GM19452 (cell line): Measurements from ENCODE around the gene SSPN.
"Not testable (repeated sequence)": the region's sequence is repeated elsewhere in the genome, so short reads cannot be mapped to it uniquely, and the experiment has no call there.

Experiments
- ATAC-seq: cut with Tn5 transposase; IDR thresholded peaks from one replicate; pipeline ENCODE4 v1.9.1; 2021; ENCODE audit not compliant: unreplicated experiment

SSPN gene

DNA sequence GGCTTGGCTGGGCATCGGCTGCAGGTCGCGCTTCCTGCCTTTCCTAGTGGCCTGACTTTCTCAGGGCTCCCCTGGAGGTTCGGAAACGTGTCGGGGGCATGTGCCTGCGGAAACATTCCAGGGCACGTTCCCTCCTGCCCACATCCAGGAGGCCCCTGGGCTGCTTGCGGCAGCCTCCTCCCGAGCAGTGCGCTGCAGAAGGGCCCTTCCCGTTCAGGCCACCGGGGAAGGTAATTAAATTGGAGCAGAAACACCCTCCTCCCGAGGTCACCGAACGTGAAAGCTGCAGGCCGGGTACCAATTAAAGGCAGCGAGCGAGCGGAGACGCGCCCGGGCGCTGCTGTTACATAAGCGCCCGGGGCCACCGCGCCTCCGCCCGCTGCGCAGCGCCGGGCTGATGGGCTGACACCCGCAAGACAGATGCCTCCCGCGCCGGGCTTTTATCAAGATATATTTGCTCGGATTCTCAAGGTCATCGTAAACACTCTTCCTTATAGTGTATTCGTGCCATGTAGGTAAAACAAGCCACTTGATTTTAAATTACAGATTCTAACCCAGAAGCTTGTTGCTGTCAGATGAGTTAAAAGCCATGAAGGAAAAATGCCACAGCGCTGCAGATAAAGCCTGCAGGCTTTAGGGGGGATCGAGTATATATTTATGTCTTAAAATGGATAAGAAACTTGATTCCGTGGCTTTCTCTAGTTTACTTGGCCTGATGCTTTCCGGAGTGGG lies 31.4 kb downstream of the SSPN start:
- ATAC-seq = no peak

DNA sequence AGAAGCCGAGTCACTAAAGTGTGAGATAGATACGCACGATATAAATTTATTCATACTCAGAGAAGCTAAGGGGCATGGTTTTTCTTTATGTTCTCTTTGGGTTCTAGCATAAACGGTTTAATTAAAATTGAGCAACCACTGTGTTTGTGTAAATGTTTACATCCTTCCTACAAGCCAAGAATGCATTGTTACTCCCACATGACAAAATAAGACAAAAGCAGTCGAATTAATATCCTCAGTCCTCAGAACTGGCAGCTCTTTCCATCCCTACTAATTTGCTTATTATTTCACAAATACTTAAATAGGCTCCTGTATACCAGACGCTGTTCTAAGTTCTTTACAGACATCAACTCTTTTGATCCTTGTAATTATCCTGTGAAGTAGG lies 32.0 kb downstream of the SSPN start:
- ATAC-seq = no peak

DNA sequence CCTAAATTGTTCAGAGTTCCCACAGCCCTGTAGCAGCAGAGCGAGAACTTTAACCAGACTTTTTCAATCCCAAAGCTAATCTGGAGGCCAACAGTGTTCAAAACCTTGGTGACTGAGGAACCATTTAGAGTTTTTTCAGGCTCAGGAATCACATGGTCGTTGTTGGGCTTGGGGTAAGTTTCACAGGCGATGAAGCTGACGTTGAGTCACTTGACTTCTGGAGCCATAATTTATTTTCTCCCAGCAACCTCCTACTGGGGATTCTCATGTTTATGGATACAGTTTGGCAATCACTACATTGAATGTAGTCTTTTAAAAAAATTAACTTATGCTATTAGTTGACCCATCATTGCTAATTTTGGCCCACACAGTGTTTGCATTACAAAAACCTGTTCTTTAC lies 34.5 kb downstream of the SSPN start:
- no peak for ATAC-seq

DNA sequence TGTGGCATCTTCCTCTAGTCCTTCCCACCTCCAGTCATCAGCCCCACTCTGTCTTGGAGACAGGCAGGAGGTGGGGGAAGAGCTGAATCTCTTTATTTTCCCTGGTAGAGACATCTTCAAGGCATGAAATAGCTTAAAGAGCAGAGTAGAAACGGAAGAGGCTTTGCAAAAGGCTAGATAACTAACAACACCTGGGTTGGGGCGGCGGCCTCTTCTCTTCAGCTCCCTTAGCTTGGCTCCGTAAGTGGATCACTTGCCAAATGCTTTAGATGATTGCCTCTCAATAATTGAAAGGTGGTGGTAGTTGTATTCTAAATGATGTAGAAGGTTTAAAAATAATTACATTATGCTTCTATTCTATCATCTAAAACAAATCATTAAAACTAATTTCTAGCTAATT lies 36.1 kb downstream of the SSPN start:
- ATAC-seq = no peak

DNA sequence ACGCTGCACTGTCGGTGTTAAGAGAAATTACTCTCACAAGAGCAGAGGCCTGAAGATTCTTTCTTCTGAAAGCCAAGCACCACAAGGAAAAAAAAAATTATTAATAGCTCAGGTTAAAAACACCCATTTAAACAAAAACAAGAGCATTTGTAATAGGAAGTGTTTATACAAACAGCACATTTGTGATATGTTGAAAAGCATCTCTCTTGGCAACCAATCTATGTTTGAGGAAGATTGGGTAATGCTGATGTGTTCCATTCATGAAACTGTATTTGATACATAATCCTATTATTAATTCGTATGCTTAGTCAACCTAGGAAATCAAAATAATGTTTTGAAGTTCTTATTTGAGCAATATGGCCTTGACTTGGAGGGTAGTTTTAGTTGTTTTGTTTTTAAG lies 36.5 kb downstream of the SSPN start:
- ATAC-seq = no peak

DNA sequence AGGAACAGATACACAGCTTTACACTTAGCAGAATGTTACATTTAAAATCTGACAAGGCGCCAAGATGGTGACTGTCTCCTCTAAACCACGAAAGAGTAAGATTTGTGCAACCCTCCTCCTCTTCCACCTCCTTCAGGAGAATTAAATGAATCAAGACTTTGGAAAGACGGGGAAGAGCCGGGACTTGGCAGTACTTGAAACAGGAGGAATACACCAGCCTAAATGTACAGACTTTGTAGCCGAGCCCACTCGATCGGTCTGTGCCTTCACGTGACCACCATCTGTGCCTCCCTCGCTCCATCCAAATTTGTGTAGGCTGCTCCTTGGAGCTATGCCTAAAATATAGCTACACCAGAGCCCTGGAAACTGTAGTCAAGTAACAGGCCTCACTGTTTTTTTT lies 38.3 kb downstream of the SSPN start:
- no peak for ATAC-seq

DNA sequence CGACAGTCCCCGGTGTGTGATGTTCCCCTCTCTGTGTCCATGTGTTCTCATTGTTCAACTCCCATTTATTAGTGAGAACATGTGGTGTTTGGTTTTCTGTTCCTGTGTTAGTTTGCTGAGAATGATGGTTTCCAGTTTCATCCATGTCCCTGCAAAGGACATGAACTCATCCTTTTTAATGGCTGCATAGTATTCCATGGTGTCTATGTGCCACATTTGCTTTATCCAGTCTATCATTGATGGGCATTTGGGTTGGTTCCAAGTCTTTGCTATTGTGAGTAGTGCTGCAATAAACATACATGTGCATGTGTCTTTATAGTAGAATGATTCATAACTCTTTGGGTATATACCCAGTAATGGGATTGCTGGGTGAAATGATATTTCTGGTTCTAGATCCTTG lies 40.1 kb downstream of the SSPN start:
- ATAC-seq = not testable (repeated sequence)

DNA sequence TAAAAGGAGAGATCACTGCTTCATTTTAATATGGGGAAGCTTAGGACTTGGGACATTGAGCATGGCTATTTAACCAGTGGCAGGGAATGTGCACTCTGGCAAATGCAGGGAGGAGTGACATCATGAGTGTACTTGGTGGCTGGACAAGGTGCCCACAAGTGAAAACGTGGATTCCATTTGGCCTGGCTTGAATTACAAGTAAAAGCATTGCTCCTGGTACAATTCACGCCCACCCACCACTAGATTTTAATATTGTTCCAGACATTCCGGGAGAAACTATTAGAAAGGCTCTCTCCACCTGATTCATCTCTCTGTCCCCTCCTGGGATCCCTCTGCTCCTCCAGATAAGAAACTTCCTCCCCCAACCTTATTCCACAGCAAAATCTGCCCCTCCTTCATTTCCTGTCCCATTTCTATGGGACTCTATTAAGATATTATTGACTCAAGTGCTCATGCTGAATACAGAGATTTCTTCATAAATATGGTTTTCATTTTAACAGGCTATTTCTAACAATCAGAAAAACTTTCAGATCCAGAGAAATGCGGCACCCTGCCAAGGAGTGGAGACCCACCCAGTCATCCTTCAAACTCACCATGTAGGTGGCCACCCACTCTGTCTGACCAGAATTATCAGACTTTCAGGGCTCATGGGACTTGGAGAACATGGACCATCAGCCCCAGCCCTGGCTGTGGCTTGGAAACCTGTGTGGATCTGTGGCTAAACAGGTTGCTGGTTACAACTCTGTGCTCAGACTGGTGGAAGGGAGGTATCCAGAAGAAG lies 43.2 kb downstream of the SSPN start:
- no peak for ATAC-seq

DNA sequence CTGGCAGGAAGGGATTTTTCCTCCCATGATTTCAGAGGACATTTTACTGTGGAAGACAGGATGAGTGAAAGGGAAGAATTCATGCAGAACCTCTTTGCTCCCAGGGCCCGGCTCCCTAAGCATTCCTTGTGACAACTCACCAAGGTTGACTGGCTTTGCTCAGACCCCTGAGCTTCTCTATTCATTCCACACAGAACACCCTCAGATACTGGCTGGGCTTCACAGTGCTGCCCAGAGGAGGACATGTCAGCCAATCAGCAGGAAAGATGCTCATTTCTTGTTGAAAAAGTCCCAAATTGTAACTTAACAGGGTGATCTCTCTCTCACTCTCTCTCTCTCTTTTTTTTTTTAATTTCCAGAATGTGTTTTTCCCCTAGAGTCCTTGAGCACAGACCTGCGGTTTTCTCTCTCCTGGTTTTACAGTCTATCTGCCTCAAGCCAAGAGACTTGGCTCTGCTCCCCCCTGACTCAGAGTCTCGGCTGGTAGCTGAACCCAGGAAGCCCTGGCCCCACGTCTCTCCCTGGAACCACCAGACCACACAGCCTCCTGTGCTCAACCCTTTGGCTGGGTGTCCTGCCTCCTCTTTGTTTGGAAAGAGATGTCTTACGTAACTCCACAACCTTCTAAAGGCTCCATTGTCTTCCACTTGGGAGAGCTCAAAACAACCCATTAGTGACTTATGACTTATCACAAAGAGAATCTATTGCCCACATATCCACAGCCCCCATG lies 43.9 kb downstream of the SSPN start:
- ATAC-seq = no peak

DNA sequence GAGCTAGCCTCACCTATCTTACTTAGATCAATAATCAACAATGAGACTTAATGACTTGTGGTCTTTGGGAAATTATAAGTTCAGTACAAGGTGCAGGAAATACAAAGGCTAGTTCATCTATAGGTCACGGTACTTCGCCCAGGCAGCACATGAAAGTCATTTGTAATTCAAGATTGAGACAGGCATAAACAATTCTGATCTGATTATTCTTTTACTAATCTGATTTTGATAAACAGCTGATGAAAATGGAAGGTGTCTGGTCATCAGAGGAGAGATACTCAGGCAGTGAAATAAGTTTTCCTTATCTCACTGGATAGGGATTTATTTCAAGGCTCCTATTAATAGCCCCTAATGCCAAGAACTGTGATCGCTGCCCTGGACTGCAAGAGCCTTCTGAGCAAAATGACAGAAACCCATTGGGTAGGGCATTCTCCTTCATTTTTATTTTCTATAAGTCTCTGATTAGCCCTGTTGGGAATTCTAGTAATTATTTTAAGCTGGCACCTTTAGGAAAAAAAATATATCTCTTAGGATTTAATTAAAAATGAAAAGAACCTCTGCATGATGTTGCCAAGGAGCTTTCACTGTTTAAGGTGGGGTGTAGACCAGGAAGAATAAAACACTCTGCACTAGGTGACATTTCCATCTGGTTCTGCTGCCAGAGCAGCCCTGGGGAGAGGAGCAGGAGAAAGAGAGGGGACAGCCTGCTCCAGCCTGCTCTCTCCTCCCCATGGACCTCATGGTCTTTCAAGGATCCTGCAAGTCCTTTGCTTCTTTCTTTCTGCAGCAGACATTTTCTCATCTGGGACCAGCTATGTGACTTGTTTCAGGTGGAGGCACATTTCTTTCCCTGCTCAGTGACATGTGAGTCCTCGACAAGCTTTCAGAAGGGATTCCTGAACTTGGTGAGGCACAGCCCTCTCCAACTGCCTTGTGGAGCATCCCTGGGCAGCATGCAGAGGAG lies 44.8 kb downstream of the SSPN start:
- no peak for ATAC-seq

DNA sequence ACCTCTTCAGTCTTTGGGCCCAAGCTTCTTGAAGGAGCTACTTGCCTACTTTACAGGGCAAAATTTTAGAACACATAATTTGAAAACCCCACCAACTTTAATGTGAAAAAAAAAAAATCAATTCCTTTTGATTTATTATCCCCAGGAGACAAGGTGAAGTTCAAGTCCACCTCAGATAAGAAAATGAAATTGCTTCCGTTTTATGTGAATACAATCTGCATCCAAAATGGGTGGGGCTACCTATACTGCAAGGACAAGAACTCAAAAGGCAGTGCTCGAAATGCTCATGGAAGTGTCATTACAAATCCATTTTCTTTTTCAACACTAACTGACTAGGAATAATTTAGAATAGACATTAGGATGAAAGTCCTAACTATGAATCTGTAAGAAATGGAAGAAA lies 45.7 kb downstream of the SSPN start:
- no peak for ATAC-seq

DNA sequence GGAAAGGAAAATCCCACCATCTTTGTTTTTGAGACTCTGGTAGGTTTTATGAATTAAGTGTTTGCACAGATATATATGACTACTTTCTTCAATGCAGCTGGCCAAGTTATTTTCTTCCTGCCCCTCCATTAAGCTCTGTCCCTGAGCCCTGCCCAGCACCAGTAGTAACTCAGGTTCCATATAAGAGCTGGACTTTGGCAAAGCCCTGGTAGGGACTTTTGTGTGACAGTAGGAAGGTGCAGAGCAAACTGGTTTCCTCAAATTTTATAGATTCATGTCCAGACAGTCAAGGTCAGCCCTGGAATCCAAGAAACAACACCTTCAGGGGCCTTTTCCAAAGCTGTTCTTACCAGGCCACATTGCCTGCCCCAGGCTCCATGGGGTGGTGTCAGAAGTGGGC lies 47.3 kb downstream of the SSPN start:
- no peak for ATAC-seq

DNA sequence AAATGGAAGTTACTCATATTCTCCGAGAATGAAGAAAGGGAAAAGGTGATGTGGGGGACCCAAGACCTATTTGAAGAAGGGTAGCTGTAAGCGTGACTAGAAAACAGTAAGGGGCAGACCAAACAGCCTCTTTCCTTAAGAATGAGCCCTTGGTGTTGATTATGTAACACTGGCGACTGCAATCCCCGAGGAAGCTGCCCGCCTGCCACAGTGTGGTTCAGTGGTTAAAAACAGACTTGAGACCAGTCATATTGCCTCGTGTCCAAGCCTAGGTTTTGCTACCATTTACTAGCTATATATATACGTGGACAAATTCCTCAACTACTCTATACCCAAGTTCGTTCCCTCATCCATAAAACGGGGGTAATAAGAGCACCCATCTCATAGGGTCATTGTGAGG lies 49.1 kb downstream of the SSPN start:
- ATAC-seq = no peak

DNA sequence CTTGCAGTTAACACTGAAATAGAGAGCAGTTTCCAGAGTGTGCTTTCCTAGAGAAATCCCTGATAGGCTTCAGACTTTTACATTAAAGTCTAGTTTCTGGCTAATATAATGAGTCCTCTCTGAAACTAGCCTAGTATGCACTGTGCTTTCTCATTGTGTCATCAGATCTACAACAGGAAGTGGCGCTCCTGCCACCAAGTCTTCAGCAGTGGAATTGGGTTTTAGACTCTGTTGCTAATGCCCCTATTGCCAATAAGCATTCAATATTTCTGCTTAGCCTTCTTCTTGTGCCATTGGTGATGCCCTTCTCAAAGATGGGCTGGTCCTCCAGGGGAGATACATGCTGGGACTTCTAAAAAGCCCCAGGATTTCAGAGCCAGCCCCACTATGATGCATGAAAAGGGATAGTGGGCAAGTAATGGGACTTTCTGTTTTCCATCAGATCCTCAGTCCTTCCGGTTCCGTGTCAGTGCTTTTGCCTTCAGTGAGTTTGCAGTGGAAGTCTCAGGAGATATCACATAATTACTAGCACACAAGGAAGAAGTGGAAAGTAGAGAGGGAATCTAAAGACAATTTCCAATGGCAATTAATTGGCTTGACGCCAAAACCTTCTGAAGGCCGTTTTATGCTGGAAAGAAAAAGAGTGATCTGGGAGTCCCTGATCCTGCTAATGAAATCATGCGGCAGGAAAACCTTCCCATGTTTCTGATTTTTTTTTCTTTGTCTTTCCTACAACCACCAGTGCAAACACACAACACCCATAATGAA lies 50.0 kb downstream of the SSPN start:
- ATAC-seq = no peak

DNA sequence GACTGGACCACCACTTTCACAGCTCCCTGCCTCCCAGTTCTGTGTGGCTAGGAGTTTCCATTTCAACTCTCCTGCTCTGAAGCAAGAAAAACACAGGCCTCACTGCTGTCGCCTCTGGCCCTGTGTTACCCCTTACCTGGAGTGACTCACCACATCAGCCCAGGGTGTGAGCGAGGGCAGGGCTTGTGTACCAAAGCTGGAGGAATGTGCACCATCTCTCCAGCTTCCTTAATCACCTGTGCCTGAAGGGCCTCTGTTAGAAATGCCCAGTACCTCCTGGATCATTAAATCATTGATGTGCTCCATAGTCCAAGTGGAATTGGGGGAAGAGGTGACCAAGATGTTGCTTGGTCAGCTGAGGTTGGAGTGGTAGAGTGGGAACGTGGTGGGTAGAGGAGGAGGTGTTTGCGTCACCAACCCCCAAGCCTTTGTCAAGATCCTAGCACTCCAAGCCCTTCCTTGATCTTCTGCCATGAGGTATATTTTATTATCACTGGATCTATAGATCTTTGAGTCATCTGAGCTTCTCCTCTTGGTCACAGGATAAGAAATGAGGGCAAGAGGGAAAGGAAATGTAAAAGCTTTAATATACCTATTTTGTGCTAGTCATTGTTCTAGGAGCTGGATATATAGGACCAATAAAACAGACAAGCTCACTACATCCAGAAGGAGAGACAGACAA lies 51.3 kb downstream of the SSPN start:
- no peak for ATAC-seq

DNA sequence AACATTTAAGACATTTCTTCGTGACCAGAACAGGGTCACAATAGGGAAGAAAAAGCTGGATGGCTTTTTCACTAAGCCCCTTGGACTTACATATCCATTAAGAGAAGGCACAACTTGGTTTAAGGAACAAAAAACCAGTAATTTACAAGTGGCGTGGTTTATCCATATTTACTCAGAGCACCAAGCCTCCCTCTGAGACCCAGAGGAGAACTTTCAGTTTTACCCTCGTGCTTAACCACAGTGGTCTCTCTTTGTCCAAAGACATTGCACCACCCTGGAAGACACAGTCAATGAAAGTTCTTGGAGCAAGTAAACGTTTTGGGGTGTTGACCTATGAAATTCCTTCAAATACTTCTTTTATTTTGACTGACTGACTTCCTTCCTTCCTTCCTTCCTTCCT lies 52.5 kb downstream of the SSPN start:
- ATAC-seq = no peak

DNA sequence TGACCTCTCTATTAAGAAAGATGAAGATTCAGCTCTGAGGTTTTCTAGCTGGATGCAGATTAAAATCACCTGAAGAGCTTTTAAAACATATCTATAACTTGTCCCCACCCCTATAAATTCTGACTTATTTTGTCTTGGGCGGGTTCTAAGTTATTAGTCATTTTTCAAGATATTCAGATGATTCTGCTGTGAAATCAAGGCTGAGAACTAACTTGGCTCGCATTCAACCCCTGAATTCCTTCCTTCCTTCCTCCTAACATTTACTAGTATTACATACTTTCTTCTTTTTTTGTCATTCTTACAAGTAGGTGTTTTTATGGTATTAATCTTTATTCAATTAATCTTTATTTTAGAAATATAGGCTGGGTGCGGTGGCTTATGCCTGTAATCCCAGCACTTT lies 55.4 kb downstream of the SSPN start:
- no peak for ATAC-seq

DNA sequence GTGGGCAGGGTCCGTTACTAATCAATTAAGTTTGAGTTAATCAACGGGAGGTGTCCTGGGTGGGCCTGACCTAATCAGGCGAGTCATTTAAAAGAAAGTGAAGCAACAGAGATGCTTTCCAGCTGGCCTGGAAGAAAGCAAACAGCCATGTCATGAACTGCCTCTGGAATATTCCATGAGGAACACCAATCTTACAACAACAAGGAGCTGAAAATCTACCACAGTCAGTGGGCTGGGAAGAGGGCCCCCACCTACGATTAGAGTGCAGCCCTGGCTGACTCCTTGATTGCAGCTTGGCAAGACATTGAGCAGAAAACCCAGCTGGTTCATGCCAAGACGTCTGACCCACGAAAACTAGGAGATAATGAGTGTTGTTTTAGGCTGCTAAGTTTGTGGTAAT lies 56.2 kb downstream of the SSPN start:
- no peak for ATAC-seq

DNA sequence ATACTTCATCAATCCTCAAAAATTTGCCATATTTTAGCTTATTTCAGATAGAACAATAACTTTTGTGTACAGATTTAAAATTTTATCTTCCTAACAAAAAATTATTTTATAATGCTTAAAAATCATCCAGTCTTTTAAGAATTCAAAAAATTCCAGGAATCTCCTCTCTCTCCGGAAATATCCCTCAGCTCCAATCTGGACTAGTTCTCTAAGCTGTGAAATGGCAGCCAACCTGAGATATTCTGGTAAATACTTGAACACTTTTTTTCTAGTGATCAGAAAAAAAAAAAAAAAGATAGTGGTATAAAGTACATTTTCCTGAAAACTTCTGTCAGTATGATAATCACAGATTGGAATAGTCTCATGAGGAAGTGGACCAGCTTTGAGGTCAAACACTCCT lies 57.6 kb downstream of the SSPN start:
- no peak for ATAC-seq
